A673 (cell line): Measurements from ENCODE around the gene ASPSCR1.

Experiments
- CTCF ChIP-seq: fragments of 300-800, 200-600 bp; sonication (generic); conservative IDR thresholded peaks from 2 replicates; pipeline ENCODE4 v1.5.1; 2017; ENCODE audit warnings: low read depth, mild to moderate bottlenecking, antibody characterized with exemption, low read length, moderate library complexity, mixed read lengths
- EZH2 ChIP-seq: fragments of 200-600 bp; sonication (generic); IDR thresholded peaks from 2 replicates; pipeline ENCODE4 v1.6.1; 2017; ENCODE audit warnings: borderline replicate concordance, low read depth, mild to moderate bottlenecking, mixed read lengths, antibody characterized with exemption, low read length; ENCODE audit not compliant: poor library complexity, severe bottlenecking

GRCh38 chr17:82048571-82048971 is 71.1 kb downstream of the ASPSCR1 start:
- TF ChIP-seq EZH2 (no peak), CTCF (no peak)
